ENCODE data around the gene MCRIP1. TPM values are rescaled to one million over a fixed set of nuclear protein-coding genes. Genes with fewer than 3 reads are reported as not detected.

The MCRIP1 gene
- total RNA-seq, 2 donors from 2014 or later: 83.6 to 150 TPM

GRCh38 chr17:81821147-81821546 lies 11.9 kb downstream of the MCRIP1 start:
- Histone ChIP-seq H3K27ac (peak overlapping the region; percentile 80 to 82), H3K36me3 (no peaks in the 10 kb centered on the region), H3K4me1 (replicated peaks) (peaks cover 12% of the 10 kb centered on the region), H3K4me3 (no peak overlapping the region), H3K9me3 (no peaks in the 10 kb centered on the region), H3K27me3 (replicated peaks; ENCODE audit: insufficient read depth) (no peaks in the 10 kb centered on the region)
- no peak for DNase-seq (ENCODE audit: low spot score)
- intact Hi-C loops (cut with DNase I): no loop called here
- 81% methylated on average over 8 of the region's 8 CpGs for WGBS
- no peak for TF ChIP-seq POLR2A (IDR thresholded peaks at IDR 0.05)
- TF ChIP-seq POLR2AphosphoS5 (IDR thresholded peaks at IDR 0.05): no peak
- no peak for TF ChIP-seq CTCF (IDR thresholded peaks at IDR 0.05)

- no peaks in the 10 kb centered on the region for H3K9me3 ChIP-seq
- no peak for DNase-seq (ENCODE audit: low spot score)
- WGBS: 29% methylated on average over 6 of the region's 13 CpGs
- no peaks in the 10 kb centered on the region for H3K36me3 ChIP-seq
- H3K4me3 ChIP-seq: no peak overlapping the region
- H3K4me1 ChIP-seq (replicated peaks): peaks cover 12% of the 10 kb centered on the region
- no peaks in the 10 kb centered on the region for H3K27me3 ChIP-seq (replicated peaks; ENCODE audit: insufficient read depth)
- H3K27ac ChIP-seq: no peak overlapping the region
- intact Hi-C loops (cut with DNase I): no loop called here
- no peak for TF ChIP-seq POLR2A (IDR thresholded peaks at IDR 0.05)
- no peak for TF ChIP-seq POLR2AphosphoS5 (IDR thresholded peaks at IDR 0.05)
- no peak for TF ChIP-seq CTCF (IDR thresholded peaks at IDR 0.05)
These were observed 13.4 kb downstream of the MCRIP1 start for GRCh38 chr17:81819708-81820107.

- WGBS: 44% methylated on average over 7 of the region's 7 CpGs
- intact Hi-C loops (cut with DNase I): no loop called here
- Histone ChIP-seq H3K9me3 (no peaks in the 10 kb centered on the region), H3K27me3 (replicated peaks; ENCODE audit: insufficient read depth) (no peaks in the 10 kb centered on the region), H3K27ac (no peak overlapping the region), H3K4me1 (replicated peaks) (peaks cover 12% of the 10 kb centered on the region), H3K4me3 (no peak overlapping the region), H3K36me3 (no peaks in the 10 kb centered on the region)
- DNase-seq (ENCODE audit: low spot score): no peak
- TF ChIP-seq POLR2AphosphoS5 (IDR thresholded peaks at IDR 0.05) (no peak), POLR2A (IDR thresholded peaks at IDR 0.05) (no peak), CTCF (IDR thresholded peaks at IDR 0.05) (no peak)
These were observed 15.3 kb downstream of the MCRIP1 start for GRCh38 chr17:81817758-81818147.

GRCh38 chr17:81815646-81815986 lies 17.5 kb downstream of the MCRIP1 start:
- WGBS: 36% methylated on average over 2 of the region's 2 CpGs
- Histone ChIP-seq H3K4me3 (no peak overlapping the region), H3K27me3 (replicated peaks; ENCODE audit: insufficient read depth) (no peaks in the 10 kb centered on the region), H3K27ac (no peak overlapping the region), H3K9me3 (no peaks in the 10 kb centered on the region), H3K36me3 (no peaks in the 10 kb centered on the region), H3K4me1 (replicated peaks) (no peaks in the 10 kb centered on the region)
- TF ChIP-seq POLR2A (IDR thresholded peaks at IDR 0.05) (no peak), CTCF (IDR thresholded peaks at IDR 0.05) (no peak), POLR2AphosphoS5 (IDR thresholded peaks at IDR 0.05) (no peak)
- intact Hi-C loops (cut with DNase I): no loop called here
- DNase-seq (ENCODE audit: low spot score): no peak

GRCh38 chr17:81814748-81815645 lies 18.1 kb downstream of the MCRIP1 start:
- Histone ChIP-seq H3K36me3 (no peaks in the 10 kb centered on the region), H3K4me3 (no peak overlapping the region), H3K9me3 (no peaks in the 10 kb centered on the region), H3K27ac (no peak overlapping the region), H3K4me1 (replicated peaks) (no peaks in the 10 kb centered on the region), H3K27me3 (replicated peaks; ENCODE audit: insufficient read depth) (no peaks in the 10 kb centered on the region)
- DNase-seq (ENCODE audit: low spot score): no peak
- intact Hi-C loops (cut with DNase I): no loop called here
- no peak for TF ChIP-seq CTCF (IDR thresholded peaks at IDR 0.05)
- TF ChIP-seq POLR2A (IDR thresholded peaks at IDR 0.05): no peak
- no peak for TF ChIP-seq POLR2AphosphoS5 (IDR thresholded peaks at IDR 0.05)
- 44% methylated on average over 22 of the region's 24 CpGs for WGBS
